Fibroblast of lung (primary cell): Measurements from ENCODE around the gene GJE1. TPM values are rescaled to one million over a fixed set of nuclear protein-coding genes. Genes with fewer than 3 reads are reported as not detected.

Source experiments
- DNase-seq, 2 donors: peaks; one replicate each; pipeline versions ENCODE4 v3.0.0 to v3.0.0-alpha.2; 2010; ENCODE audit warnings: low read depth in 2 of 2
- H2AFZ ChIP-seq: 2 replicates; pipeline ENCODE4 v1.5.1; 2012; ENCODE audit warnings: low read length, control low read depth, inconsistent platforms
- H3K27ac ChIP-seq: 2 replicates; pipeline ENCODE4 v1.5.1; 2011; ENCODE audit warnings: low read length, control low read depth; ENCODE audit not compliant: insufficient read depth
- H3K27me3 ChIP-seq: 2 replicates; pipeline ENCODE4 v1.5.1; 2011; ENCODE audit warnings: mild to moderate bottlenecking, low read length; ENCODE audit not compliant: control insufficient read depth, insufficient read depth
- H3K36me3 ChIP-seq: 2 replicates; pipeline ENCODE4 v1.5.1; 2011; ENCODE audit warnings: low read length; ENCODE audit not compliant: control insufficient read depth, insufficient read depth
- H3K4me1 ChIP-seq: 2 replicates; pipeline ENCODE4 v1.5.1; 2011; ENCODE audit warnings: low read length; ENCODE audit not compliant: control insufficient read depth, insufficient read depth; ENCODE audit errors: extremely low read depth
- H3K4me2 ChIP-seq: 2 replicates; pipeline ENCODE4 v1.5.1; 2011; ENCODE audit warnings: low read length, control low read depth; ENCODE audit not compliant: insufficient read depth; ENCODE audit errors: extremely low read depth
- H3K4me3 ChIP-seq, 4 experiments: fragments of 200-600 bp in 1 of 4; sonication (generic) in 1 of 4; replicated peaks in 1 of 4; 2 replicates each; pipeline ENCODE4 v1.5.1; 2011 to 2016; ENCODE audit warnings: low read length in 4 of 4, low read depth in 3 of 4, mild to moderate bottlenecking in 3 of 4, control low read depth in 2 of 4, inconsistent platforms in 1 of 4, mixed read lengths in 1 of 4; ENCODE audit not compliant: insufficient read depth in 1 of 4; ENCODE audit errors: control extremely low read depth in 1 of 4
- H3K79me2 ChIP-seq: 2 replicates; pipeline ENCODE4 v1.5.1; 2012; ENCODE audit warnings: mild to moderate bottlenecking, low read length, inconsistent platforms; ENCODE audit not compliant: control insufficient read depth, insufficient read depth
- H3K9ac ChIP-seq: 2 replicates; pipeline ENCODE4 v1.5.1; 2011; ENCODE audit warnings: mild to moderate bottlenecking, low read length, control low read depth; ENCODE audit not compliant: insufficient read depth
- H3K9me3 ChIP-seq: 2 replicates; pipeline ENCODE4 v1.5.1; 2012; ENCODE audit warnings: low read depth, low read length; ENCODE audit not compliant: control insufficient read depth, insufficient read depth
- H4K20me1 ChIP-seq: 2 replicates; pipeline ENCODE4 v1.5.1; 2011; ENCODE audit warnings: low read length; ENCODE audit not compliant: control insufficient read depth, insufficient read depth; ENCODE audit errors: extremely low read depth
- EZH2 ChIP-seq: IDR thresholded peaks from 2 replicates; pipeline ENCODE4 v1.5.1; 2012; ENCODE audit warnings: low read length, control low read depth, mild to moderate bottlenecking; ENCODE audit errors: missing control alignments
- polyA plus RNA-seq, 2 donors: library from polyadenylated mRNA; depleted of rRNA in 1 of 2; stranded (reverse) in 1 of 2; unstranded in 1 of 2; fragments of >200 nt; gene quantifications; 2 replicates each; pipeline ENCODE4 v1.2.1, GENCODE V29; 2011 to 2012; ENCODE audit warnings: missing spikeins in 1 of 2
- total RNA-seq: library from RNA; depleted of rRNA; stranded (reverse); fragments of >200 nt; gene quantifications from 2 replicates; pipeline ENCODE4 v1.2.1, GENCODE V29; 2014
- TF ChIP-seq, protein P1 (sequence below), 2 donors: IDR thresholded peaks in 1 of 2; conservative IDR thresholded peaks in 1 of 2; 1 replicate in 1 of 2; 2 replicates in 1 of 2; pipeline ENCODE4 v1.5.1; 2011 to 2012; ENCODE audit warnings: low read length in 2 of 2, control low read depth in 1 of 2, inconsistent platforms in 1 of 2, low read depth in 1 of 2, mild to moderate bottlenecking in 1 of 2

GJE1 gene
- total and polyA plus RNA-seq, 2 donors (not counting 1 experiment from before 2014, with no cell fraction given): not detected

DNA sequence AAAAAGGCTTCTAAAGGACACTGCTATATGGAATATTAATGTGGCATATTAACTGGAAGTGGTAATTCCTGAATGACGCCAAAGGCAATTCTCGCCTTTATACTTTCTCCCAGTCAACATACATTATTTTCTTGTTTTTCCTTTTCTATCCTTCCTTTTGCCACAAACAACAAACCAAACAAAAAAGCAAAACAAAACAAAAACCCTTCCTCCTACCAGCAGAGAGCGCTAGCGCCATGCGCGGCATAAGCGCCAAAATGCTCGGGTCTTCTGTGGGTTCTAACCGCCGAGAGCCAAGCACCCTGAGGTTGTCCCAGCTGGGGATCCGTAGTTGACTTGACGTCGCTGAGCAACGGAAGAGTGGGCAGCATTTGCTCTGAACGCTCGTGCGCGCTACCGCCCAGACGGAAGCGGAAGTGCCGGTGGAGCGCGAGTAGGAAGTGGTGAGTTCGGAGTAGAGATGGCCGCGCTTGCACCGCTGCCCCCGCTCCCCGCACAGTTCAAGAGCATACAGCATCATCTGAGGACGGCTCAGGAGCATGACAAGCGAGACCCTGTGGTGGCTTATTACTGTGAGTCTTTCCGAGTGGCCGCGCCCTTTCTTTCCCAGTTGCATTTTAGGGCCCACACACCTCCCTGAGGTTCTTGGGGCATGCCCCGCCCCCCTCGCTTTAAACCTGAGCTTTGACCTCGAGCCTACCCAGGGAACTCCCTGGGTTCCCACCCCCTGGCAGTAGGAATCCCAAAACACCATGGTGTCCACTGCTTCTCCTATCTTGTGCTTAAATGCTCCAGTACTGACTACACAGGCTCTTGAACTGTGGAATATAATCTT, 14.3 kb downstream of the GJE1 start, which contains the start of the genes NMBR and VTA1:
Gene NMBR, minus strand, starts transcription at position 295 of the 835 bp plus-strand sequence. CDS start 58,464 bp downstream, outside the sequence.
Gene VTA1, plus strand, starts transcription at position 436 of the 835 bp plus-strand sequence. Its CDS starts 25 bp downstream, at position 461.
- Histone ChIP-seq H3K79me2 (peaks cover 46% of the 10 kb centered on the region), H4K20me1 (no peaks in the 10 kb centered on the region), H3K27me3 (no peaks in the 10 kb centered on the region), H3K9me3 (no peaks in the 10 kb centered on the region), H3K4me3 (peak within 1 kb of the TSS; percentile 66 to 99 (median 90)), H3K4me2 (peak within 1 kb of the TSS; percentile 92), H2AFZ (peak within 1 kb of the TSS; percentile 89), H3K4me1 (peaks cover 9% of the 10 kb centered on the region), H3K27ac (peak within 1 kb of the TSS; percentile 55), H3K9ac (peak within 1 kb of the TSS; percentile 54), H3K36me3 (no peaks in the 10 kb centered on the region)
- TF ChIP-seq EZH2: no peak
- TF ChIP-seq, protein P1, sequence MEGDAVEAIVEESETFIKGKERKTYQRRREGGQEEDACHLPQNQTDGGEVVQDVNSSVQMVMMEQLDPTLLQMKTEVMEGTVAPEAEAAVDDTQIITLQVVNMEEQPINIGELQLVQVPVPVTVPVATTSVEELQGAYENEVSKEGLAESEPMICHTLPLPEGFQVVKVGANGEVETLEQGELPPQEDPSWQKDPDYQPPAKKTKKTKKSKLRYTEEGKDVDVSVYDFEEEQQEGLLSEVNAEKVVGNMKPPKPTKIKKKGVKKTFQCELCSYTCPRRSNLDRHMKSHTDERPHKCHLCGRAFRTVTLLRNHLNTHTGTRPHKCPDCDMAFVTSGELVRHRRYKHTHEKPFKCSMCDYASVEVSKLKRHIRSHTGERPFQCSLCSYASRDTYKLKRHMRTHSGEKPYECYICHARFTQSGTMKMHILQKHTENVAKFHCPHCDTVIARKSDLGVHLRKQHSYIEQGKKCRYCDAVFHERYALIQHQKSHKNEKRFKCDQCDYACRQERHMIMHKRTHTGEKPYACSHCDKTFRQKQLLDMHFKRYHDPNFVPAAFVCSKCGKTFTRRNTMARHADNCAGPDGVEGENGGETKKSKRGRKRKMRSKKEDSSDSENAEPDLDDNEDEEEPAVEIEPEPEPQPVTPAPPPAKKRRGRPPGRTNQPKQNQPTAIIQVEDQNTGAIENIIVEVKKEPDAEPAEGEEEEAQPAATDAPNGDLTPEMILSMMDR (conservative IDR thresholded peaks at IDR 0.05 in 1 of 2, IDR thresholded peaks at IDR 0.05 in 1 of 2; ENCODE audit: low read depth in 1 of 2, low read length in 2 of 2): peak; percentile 90 to 95
- peak; percentile 100 for DNase-seq

DNA sequence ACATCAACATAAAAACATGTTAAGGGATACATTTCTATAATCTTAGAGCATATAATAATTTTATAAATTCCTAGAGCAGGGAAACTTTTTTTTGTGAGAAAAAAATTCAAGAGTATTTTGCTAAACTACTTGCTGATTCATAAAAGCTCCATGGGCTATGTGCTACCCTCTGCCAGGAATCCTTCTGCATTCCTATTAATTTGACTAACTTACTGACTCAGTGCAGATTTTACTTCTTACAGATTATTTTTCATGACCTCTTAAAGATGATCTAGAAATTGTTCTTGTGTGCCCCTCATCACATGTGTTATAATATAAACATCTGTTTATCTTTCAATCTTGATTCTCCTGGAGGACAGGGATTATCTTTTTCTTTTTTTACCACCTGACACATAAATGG, 20.0 kb downstream of the GJE1 start:
- H3K4me3 ChIP-seq: no peak overlapping the region
- DNase-seq: peak; percentile 60 to 82
- H4K20me1 ChIP-seq: no peaks in the 10 kb centered on the region
- no peaks in the 10 kb centered on the region for H3K27me3 ChIP-seq
- H3K36me3 ChIP-seq: no peaks in the 10 kb centered on the region
- H3K27ac ChIP-seq: peak overlapping the region; percentile 32
- no peak overlapping the region for H3K9ac ChIP-seq
- peaks cover 14% of the 10 kb centered on the region for H3K4me1 ChIP-seq
- TF ChIP-seq, protein P1 (conservative IDR thresholded peaks at IDR 0.05 in 1 of 2, IDR thresholded peaks at IDR 0.05 in 1 of 2; ENCODE audit: low read depth in 1 of 2, low read length in 2 of 2): no peak
- TF ChIP-seq EZH2: no peak
- H3K79me2 ChIP-seq: peaks cover 84% of the 10 kb centered on the region
- no peaks in the 10 kb centered on the region for H3K9me3 ChIP-seq
- H3K4me2 ChIP-seq: peak overlapping the region; percentile 54
- H2AFZ ChIP-seq: no peak overlapping the region

DNA sequence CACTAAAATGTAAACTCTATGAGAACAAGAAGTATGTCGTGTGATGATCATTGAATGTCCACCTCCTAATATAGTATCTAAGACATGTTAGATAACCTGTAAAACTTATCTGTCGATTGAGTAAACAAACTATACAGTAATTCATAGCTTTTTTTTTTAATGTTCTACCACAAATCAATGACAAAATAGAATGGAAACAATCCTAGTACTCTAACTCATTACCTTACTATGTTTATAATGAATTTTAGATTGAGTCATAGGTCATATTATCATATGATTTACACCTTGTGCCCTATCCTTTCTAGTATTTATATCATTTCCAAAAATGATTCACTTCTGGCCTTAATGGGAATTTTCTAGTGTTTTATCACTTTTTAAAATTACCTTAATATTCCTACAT, 20.5 kb downstream of the GJE1 start:
- H2AFZ ChIP-seq: no peak overlapping the region
- H3K79me2 ChIP-seq: peaks cover 84% of the 10 kb centered on the region
- no peak overlapping the region for H3K4me3 ChIP-seq
- H3K4me2 ChIP-seq: peak overlapping the region; percentile 54
- no peaks in the 10 kb centered on the region for H3K36me3 ChIP-seq
- no peaks in the 10 kb centered on the region for H3K9me3 ChIP-seq
- no peak overlapping the region for H3K9ac ChIP-seq
- no peaks in the 10 kb centered on the region for H4K20me1 ChIP-seq
- peaks cover 14% of the 10 kb centered on the region for H3K4me1 ChIP-seq
- H3K27me3 ChIP-seq: no peaks in the 10 kb centered on the region
- TF ChIP-seq, protein P1 (conservative IDR thresholded peaks at IDR 0.05 in 1 of 2, IDR thresholded peaks at IDR 0.05 in 1 of 2; ENCODE audit: low read depth in 1 of 2, low read length in 2 of 2): no peak
- no peak for TF ChIP-seq EZH2
- no peak for DNase-seq
- peak overlapping the region; percentile 32 for H3K27ac ChIP-seq
